HepG2 (cell line): ENCODE data around the gene HKDC1. TPM values are rescaled to one million over a fixed set of nuclear protein-coding genes. Genes with fewer than 3 reads are reported as not detected.

Experiments used
- CBX2 ChIP-seq, 2 experiments: fragments of 200-600 bp in 1 of 2; sonication (generic); formaldehyde crosslinking in 1 of 2; IDR thresholded peaks; 2 replicates each; pipeline versions ENCODE4 v1.7.0 to v1.8.1; 2018 to 2022; ENCODE audit warnings: low read depth in 2 of 2, low read length in 1 of 2, mild to moderate bottlenecking in 1 of 2, missing genetic modification reagents in 1 of 2
- FIP1L1 ChIP-seq: fragments of 200-400 bp; formaldehyde crosslinking; IDR thresholded peaks from 2 replicates; pipeline ENCODE4 v1.6.1; 2018; ENCODE audit warnings: low read depth, mild to moderate bottlenecking, low read length, moderate library complexity, borderline replicate concordance; ENCODE audit not compliant: insufficient read depth
- HNF1A ChIP-seq, 2 experiments: sonication (generic) in 1 of 2; formaldehyde crosslinking in 1 of 2; IDR thresholded peaks; 2 replicates each; pipeline versions ENCODE4 v1.4.0 to v1.6.1; 2016 to 2020; ENCODE audit warnings: borderline replicate concordance in 1 of 2, low read depth in 1 of 2, mild to moderate bottlenecking in 1 of 2, missing genetic modification reagents in 1 of 2
- KLF13 ChIP-seq: sonication (generic); formaldehyde crosslinking; IDR thresholded peaks from 2 replicates; pipeline ENCODE4 v1.4.0; 2020; ENCODE audit warnings: mild to moderate bottlenecking, missing genetic modification reagents
- PCBP1 ChIP-seq: fragments of 200-400 bp; formaldehyde crosslinking; IDR thresholded peaks from 2 replicates; pipeline ENCODE4 v1.6.1; 2017; ENCODE audit warnings: mild to moderate bottlenecking, low read depth, low read length, borderline replicate concordance
- SAP130 ChIP-seq: IDR thresholded peaks from 2 replicates; pipeline ENCODE4 v1.6.1; 2016; ENCODE audit warnings: low read depth
- SP5 ChIP-seq: IDR thresholded peaks from 2 replicates; pipeline ENCODE4 v1.6.1; 2016; ENCODE audit warnings: low read depth, borderline replicate concordance
- TEAD3 ChIP-seq: optimal IDR thresholded peaks from 2 replicates; pipeline ENCODE3; 2016; ENCODE audit warnings: borderline replicate concordance
- ZBED4 ChIP-seq: sonication (generic); formaldehyde crosslinking; IDR thresholded peaks from 2 replicates; pipeline ENCODE4 v1.4.0; 2020; ENCODE audit warnings: missing genetic modification reagents, borderline replicate concordance
- ZNF460 ChIP-seq: sonication (generic); formaldehyde crosslinking; IDR thresholded peaks from 2 replicates; pipeline ENCODE4 v1.5.1; 2020; ENCODE audit warnings: missing genetic modification reagents, mild to moderate bottlenecking, borderline replicate concordance
- ZNF496 ChIP-seq: sonication (generic); formaldehyde crosslinking; IDR thresholded peaks from 2 replicates; pipeline ENCODE4 v1.8.1; 2023; ENCODE audit warnings: mild to moderate bottlenecking, moderate library complexity, missing genetic modification reagents; ENCODE audit not compliant: insufficient replicate concordance
- ZNF776 ChIP-seq: sonication (generic); formaldehyde crosslinking; IDR thresholded peaks from 2 replicates; pipeline ENCODE4 v1.4.0; 2020; ENCODE audit warnings: mild to moderate bottlenecking, missing genetic modification reagents
- ZNF784 ChIP-seq: sonication (generic); formaldehyde crosslinking; IDR thresholded peaks from 2 replicates; pipeline ENCODE4 v1.5.1; 2020; ENCODE audit warnings: missing genetic modification reagents, mild to moderate bottlenecking, borderline replicate concordance
- ZNF788 ChIP-seq: sonication (generic); formaldehyde crosslinking; IDR thresholded peaks from 2 replicates; pipeline ENCODE4 v1.5.0; 2020; ENCODE audit warnings: mild to moderate bottlenecking, missing genetic modification reagents, borderline replicate concordance
- polyA plus RNA-seq, 8 experiments: library from polyadenylated mRNA; depleted of rRNA in 3 of 8; stranded (reverse) in 7 of 8; unstranded in 1 of 8; fragments of >200 nt; fragmentation: Illumina TruSeq in 4 of 8; extraction: Trizol in 4 of 8; gene quantifications; 2 replicates each; pipeline versions ENCODE4 v1.2.1 to v1.2.3, GENCODE V29; 2011 to 2016; ENCODE audit warnings: low read depth in 4 of 8, missing spikeins in 1 of 8, mixed read lengths in 1 of 8; ENCODE audit not compliant: insufficient read depth in 1 of 8
- total RNA-seq, 5 experiments: library from RNA; depleted of rRNA; stranded (reverse); fragments of >200 nt; fragmentation: Illumina TruSeq; extraction: Trizol; gene quantifications; 2 replicates each; pipeline ENCODE4 v1.2.3, GENCODE V29; 2016; ENCODE audit warnings: low read depth in 1 of 5

The HKDC1 gene
- total and polyA plus RNA-seq, 2 of the 13 experiments (the other 11 are each of a cell fraction or from before 2014, with no cell fraction given) = 8.1 to 12.4 TPM

- TF ChIP-seq CBX2 (IDR thresholded peaks at IDR 0.05; ENCODE audit: low read depth, low read length) (no peak), CBX2 (CRISPR knock-in tag; IDR thresholded peaks at IDR 0.05; ENCODE audit: low read depth) (no peak), ZNF784 (no peak), SAP130 (peak; percentile 47), ZBED4 (CRISPR knock-in tag) (no peak), FIP1L1 (no peak), ZNF788 (CRISPR knock-in tag) (no peak), ZNF776 (no peak), ZNF496 (CRISPR knock-in tag) (no peak), ZNF460 (CRISPR knock-in tag) (no peak), SP5 (CRISPR knock-in tag) (0 out of 2 replicates have a peak, but pooled peaks have one; percentile 20), TEAD3 (CRISPR knock-in tag) (peak; percentile 41), PCBP1 (no peak), KLF13 (CRISPR knock-in tag) (no peak), HNF1A (IDR thresholded peaks at IDR 0.05; ENCODE audit: low read depth) (0 out of 2 replicates have a peak, but pooled peaks have one; percentile 44), HNF1A (CRISPR knock-in tag; IDR thresholded peaks at IDR 0.05; ENCODE audit: borderline replicate concordance) (0 out of 2 replicates have a peak, but pooled peaks have one; percentile 25)
These were observed at the start of gene HKDC1 (continued) for GRCh38 chr10:69220041-69220451.
